ENCODE data around the gene TAF5. TPM values are rescaled to one million over a fixed set of nuclear protein-coding genes. Genes with fewer than 3 reads are reported as not detected.

The TAF5 gene
- total and polyA plus RNA-seq, 2 donors (not counting 1 experiment from before 2014, with no cell fraction given) = 2.4 to 5.5 TPM

- no peak overlapping the region for H3K9ac ChIP-seq (ENCODE audit: low read length)
- H3K27ac ChIP-seq (ENCODE audit: low read length in 2 of 2) = no peak overlapping the region
- H3K27me3 ChIP-seq (replicated peaks in 1 of 4; ENCODE audit: control extremely low read depth in 1 of 4, control insufficient read depth in 3 of 4, insufficient read depth in 4 of 4, low read length in 3 of 4) = no peaks in the 10 kb centered on the region
- no peak overlapping the region for H2AFZ ChIP-seq (ENCODE audit: insufficient read depth, low read depth, low read length, poor library complexity, severe bottlenecking)
- no peaks in the 10 kb centered on the region for H3K4me1 Mint-ChIP-seq
- H3K27me3 Mint-ChIP-seq = no peaks in the 10 kb centered on the region
- no peaks in the 10 kb centered on the region for H4K20me1 ChIP-seq (ENCODE audit: control insufficient read depth, insufficient read depth, low read length, poor library complexity, severe bottlenecking)
- no peak for ATAC-seq (ENCODE audit: low read depth)
- H3K4me3 ChIP-seq (ENCODE audit: control extremely low read depth in 1 of 5, extremely low read depth in 1 of 5, insufficient read depth in 1 of 5, low read depth in 2 of 5, low read length in 4 of 5) = no peak overlapping the region
- no peak overlapping the region for H3K27ac Mint-ChIP-seq
- no CpG with 5 or more reads among the region's 2 CpGs for WGBS (ENCODE audit: insufficient coverage)
- peak; percentile 36 for DNase-seq
- H3K4me3 Mint-ChIP-seq = no peak overlapping the region
- H3K9me3 ChIP-seq (ENCODE audit: control extremely low read depth in 1 of 3, control insufficient read depth in 2 of 3, insufficient read depth in 1 of 3, low read length in 2 of 3) = no peaks in the 10 kb centered on the region
- ChIA-PET POLR2A (no interaction called here), CTCF (interaction anchor here (0.7 to 3.4 kb wide), 13 partner anchors 9 to 564 kb away, joined by 3 to 30 read pairs (median 5); partner anchors contain the start of genes ATP5MK, CNNM2, CYP17A1 and PCGF6)
- intact Hi-C loops (cut with micrococcal nuclease) = loop anchor here (1.0 to 10.0 kb wide), 3 partner anchors 269 to 499 kb away; no protein-coding TSS in a partner anchor
- no peaks in the 10 kb centered on the region for H3K9me3 Mint-ChIP-seq (ENCODE audit: insufficient read depth)
- TF ChIP-seq, protein P1, sequence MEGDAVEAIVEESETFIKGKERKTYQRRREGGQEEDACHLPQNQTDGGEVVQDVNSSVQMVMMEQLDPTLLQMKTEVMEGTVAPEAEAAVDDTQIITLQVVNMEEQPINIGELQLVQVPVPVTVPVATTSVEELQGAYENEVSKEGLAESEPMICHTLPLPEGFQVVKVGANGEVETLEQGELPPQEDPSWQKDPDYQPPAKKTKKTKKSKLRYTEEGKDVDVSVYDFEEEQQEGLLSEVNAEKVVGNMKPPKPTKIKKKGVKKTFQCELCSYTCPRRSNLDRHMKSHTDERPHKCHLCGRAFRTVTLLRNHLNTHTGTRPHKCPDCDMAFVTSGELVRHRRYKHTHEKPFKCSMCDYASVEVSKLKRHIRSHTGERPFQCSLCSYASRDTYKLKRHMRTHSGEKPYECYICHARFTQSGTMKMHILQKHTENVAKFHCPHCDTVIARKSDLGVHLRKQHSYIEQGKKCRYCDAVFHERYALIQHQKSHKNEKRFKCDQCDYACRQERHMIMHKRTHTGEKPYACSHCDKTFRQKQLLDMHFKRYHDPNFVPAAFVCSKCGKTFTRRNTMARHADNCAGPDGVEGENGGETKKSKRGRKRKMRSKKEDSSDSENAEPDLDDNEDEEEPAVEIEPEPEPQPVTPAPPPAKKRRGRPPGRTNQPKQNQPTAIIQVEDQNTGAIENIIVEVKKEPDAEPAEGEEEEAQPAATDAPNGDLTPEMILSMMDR (IDR thresholded peaks at IDR 0.05) = peak; percentile 81
- TF ChIP-seq EZH2 (IDR thresholded peaks at IDR 0.05; ENCODE audit: borderline replicate concordance, insufficient read depth, low read depth, low read length, poor library complexity, severe bottlenecking) = no peak
- no peaks in the 10 kb centered on the region for H3K4me1 ChIP-seq (ENCODE audit: control insufficient read depth in 2 of 2, insufficient read depth in 2 of 2, low read length in 2 of 2)
- no peak overlapping the region for H3K4me2 ChIP-seq (replicated peaks; ENCODE audit: low read depth, low read length, poor library complexity, severe bottlenecking)
- no peaks in the 10 kb centered on the region for H3K79me2 ChIP-seq (ENCODE audit: control insufficient read depth, insufficient read depth, low read length)
- H3K36me3 ChIP-seq (replicated peaks in 1 of 2; ENCODE audit: control extremely low read depth in 1 of 2, control insufficient read depth in 1 of 2, extremely low read depth in 1 of 2, insufficient read depth in 2 of 2, low read length in 1 of 2) = peaks cover 3 to 16% of the 10 kb centered on the region in 2 experiments
These were observed 33.7 kb upstream of the TAF5 start for GRCh38 chr10:103333934-103334520.

DNA sequence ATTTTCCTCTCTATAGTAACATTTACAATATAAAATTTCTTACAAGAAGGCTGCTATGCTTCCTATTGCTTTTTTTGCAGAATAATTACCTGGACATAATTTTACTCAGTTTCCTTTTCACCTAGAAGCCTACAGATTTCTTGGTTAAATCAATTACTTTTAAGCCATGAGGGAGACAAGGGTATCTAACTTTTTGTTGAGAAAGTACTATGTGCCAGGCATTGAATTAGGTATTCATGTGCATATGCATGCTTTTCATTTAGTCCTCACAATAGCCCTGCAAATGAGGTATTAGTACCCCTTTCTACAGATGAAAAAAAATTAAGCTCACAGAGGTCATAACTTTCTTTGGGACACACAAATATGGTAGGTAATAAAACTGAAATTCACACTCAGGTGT lies 33.2 kb upstream of the TAF5 start:
- POLR2A ChIA-PET = no interaction called here
- no peak overlapping the region for H3K27ac Mint-ChIP-seq
- no peaks in the 10 kb centered on the region for H3K9me3 Mint-ChIP-seq (ENCODE audit: insufficient read depth)
- H3K27me3 Mint-ChIP-seq = no peaks in the 10 kb centered on the region
- TF ChIP-seq EZH2 (IDR thresholded peaks at IDR 0.05; ENCODE audit: borderline replicate concordance, insufficient read depth, low read depth, low read length, poor library complexity, severe bottlenecking) = no peak
- TF ChIP-seq, protein P1 (IDR thresholded peaks at IDR 0.05) = no peak
- Histone ChIP-seq H3K4me2 (replicated peaks; ENCODE audit: low read depth, low read length, poor library complexity, severe bottlenecking) (no peak overlapping the region), H3K9ac (ENCODE audit: low read length) (no peak overlapping the region), H4K20me1 (ENCODE audit: control insufficient read depth, insufficient read depth, low read length, poor library complexity, severe bottlenecking) (no peaks in the 10 kb centered on the region), H3K9me3 (ENCODE audit: control extremely low read depth in 1 of 3, control insufficient read depth in 2 of 3, insufficient read depth in 1 of 3, low read length in 2 of 3) (no peaks in the 10 kb centered on the region), H3K27ac (ENCODE audit: low read length in 2 of 2) (no peak overlapping the region), H3K79me2 (ENCODE audit: control insufficient read depth, insufficient read depth, low read length) (no peaks in the 10 kb centered on the region), H2AFZ (ENCODE audit: insufficient read depth, low read depth, low read length, poor library complexity, severe bottlenecking) (no peak overlapping the region), H3K4me3 (ENCODE audit: control extremely low read depth in 1 of 5, extremely low read depth in 1 of 5, insufficient read depth in 1 of 5, low read depth in 2 of 5, low read length in 4 of 5) (no peak overlapping the region), H3K36me3 (replicated peaks in 1 of 2; ENCODE audit: control extremely low read depth in 1 of 2, control insufficient read depth in 1 of 2, extremely low read depth in 1 of 2, insufficient read depth in 2 of 2, low read length in 1 of 2) (peaks cover 3 to 18% of the 10 kb centered on the region in 2 experiments), H3K27me3 (replicated peaks in 1 of 4; ENCODE audit: control extremely low read depth in 1 of 4, control insufficient read depth in 3 of 4, insufficient read depth in 4 of 4, low read length in 3 of 4) (no peaks in the 10 kb centered on the region), H3K4me1 (ENCODE audit: control insufficient read depth in 2 of 2, insufficient read depth in 2 of 2, low read length in 2 of 2) (no peaks in the 10 kb centered on the region)
- ATAC-seq (ENCODE audit: low read depth) (no peak), DNase-seq (no peak)
- H3K4me1 Mint-ChIP-seq = no peaks in the 10 kb centered on the region
- H3K4me3 Mint-ChIP-seq = no peak overlapping the region
- CTCF ChIA-PET = interaction anchor here (0.7 to 3.4 kb wide), 9 partner anchors 10 to 621 kb away, joined by 3 to 30 read pairs (median 6); partner anchors contain the start of genes ATP5MK, CNNM2, CYP17A1 and PCGF6
- intact Hi-C loops (cut with micrococcal nuclease) = loop anchor here (1.0 to 10.0 kb wide), 3 partner anchors 270 to 499 kb away; no protein-coding TSS in a partner anchor
